HEK293 (cell line): ENCODE measurements around the gene CTSZ.

Source experiments
- CTCF ChIA-PET: fragments of 350-600 bp; formaldehyde crosslinking; extraction: SDS; loops from one replicate; lab custom pipeline; 2021; ENCODE audit warnings: antibody characterized with exemption; lab: Yijun Ruan, JAX
- POLR2A ChIA-PET: fragments of 300-600 bp; formaldehyde crosslinking; extraction: SDS; loops from one replicate; lab custom pipeline; 2020; ENCODE audit warnings: antibody characterized with exemption, inconsistent platforms; lab: Yijun Ruan, JAX
- H3K27ac ChIP-seq: fragments of 200-500 bp; sonication (Bioruptor generic); 2 replicates; pipeline ENCODE4 v1.5.1; 2014; ENCODE audit warnings: low read depth, low read length, control low read depth, inconsistent platforms; ENCODE audit errors: extremely low read depth
- H3K36me3 ChIP-seq, 2 experiments: fragments of 200-500 bp in 1 of 2; sonication (Bioruptor generic) in 1 of 2; 1 replicate in 1 of 2; 2 replicates in 1 of 2; pipeline ENCODE4 v1.5.1; 2014 to 2017; ENCODE audit warnings: inconsistent platforms in 2 of 2, low read length in 2 of 2; ENCODE audit not compliant: control insufficient read depth in 2 of 2, insufficient read depth in 1 of 2
- H3K4me1 ChIP-seq: fragments of 200-500 bp; sonication (Bioruptor generic); 2 replicates; pipeline ENCODE4 v1.5.1; 2014; ENCODE audit warnings: mild to moderate bottlenecking, low read length, inconsistent platforms; ENCODE audit not compliant: control insufficient read depth, insufficient read depth
- H3K4me3 ChIP-seq: 2 replicates; pipeline ENCODE4 v1.5.1; 2011; ENCODE audit warnings: low read depth, mild to moderate bottlenecking, control low read depth, low read length, moderate library complexity
- H3K9me3 ChIP-seq: fragments of 200-500 bp; sonication (Bioruptor generic); 2 replicates; pipeline ENCODE4 v1.5.1; 2014; ENCODE audit warnings: low read depth, low read length, inconsistent platforms; ENCODE audit not compliant: control insufficient read depth, insufficient read depth
- OSR2 ChIP-seq: fragments of 450-650 bp; formaldehyde crosslinking; IDR thresholded peaks from 2 replicates; pipeline ENCODE4 v1.5.1; 2016; ENCODE audit warnings: missing biosample characterization, missing genetic modification characterization
- PATZ1 ChIP-seq: fragments of 450-650 bp; formaldehyde crosslinking; IDR thresholded peaks from 2 replicates; pipeline ENCODE4 v1.5.1; 2016; ENCODE audit warnings: missing biosample characterization, missing genetic modification characterization
- RBAK ChIP-seq: fragments of 450-650 bp; formaldehyde crosslinking; IDR thresholded peaks from 2 replicates; pipeline ENCODE4 v1.5.1; 2016; ENCODE audit warnings: missing biosample characterization, missing genetic modification characterization
- REPIN1 ChIP-seq: fragments of 450-650 bp; formaldehyde crosslinking; IDR thresholded peaks from 2 replicates; pipeline ENCODE4 v1.5.1; 2017; ENCODE audit warnings: missing biosample characterization, missing genetic modification characterization, low read depth
- SALL2 ChIP-seq: fragments of 450-650 bp; formaldehyde crosslinking; IDR thresholded peaks from 2 replicates; pipeline ENCODE4 v1.5.0; 2017; ENCODE audit warnings: missing biosample characterization, mild to moderate bottlenecking, missing genetic modification characterization, borderline replicate concordance
- SCRT2 ChIP-seq: fragments of 450-650 bp; formaldehyde crosslinking; IDR thresholded peaks from 2 replicates; pipeline ENCODE4 v1.5.1; 2016; ENCODE audit warnings: missing biosample characterization, missing genetic modification characterization
- ZIC2 ChIP-seq: fragments of 450-650 bp; formaldehyde crosslinking; IDR thresholded peaks from 2 replicates; pipeline ENCODE4 v1.5.1; 2016; ENCODE audit warnings: missing biosample characterization, missing genetic modification characterization
- ZNF174 ChIP-seq: fragments of 450-650 bp; formaldehyde crosslinking; IDR thresholded peaks from 2 replicates; pipeline ENCODE4 v1.5.0; 2017; ENCODE audit warnings: missing biosample characterization, mild to moderate bottlenecking, missing genetic modification characterization
- ZNF175 ChIP-seq: fragments of 450-650 bp; formaldehyde crosslinking; IDR thresholded peaks from 2 replicates; pipeline ENCODE4 v1.5.1; 2016; ENCODE audit warnings: missing biosample characterization, missing genetic modification characterization
- ZNF248 ChIP-seq: fragments of 450-650 bp; formaldehyde crosslinking; IDR thresholded peaks from 2 replicates; pipeline ENCODE4 v1.5.1; 2017; ENCODE audit warnings: missing biosample characterization, missing genetic modification characterization
- ZNF274 ChIP-seq, 2 experiments: fragments of 200-500 bp in 1 of 2; fragments of 450-650 bp in 1 of 2; sonication (Bioruptor generic) in 1 of 2; formaldehyde crosslinking in 1 of 2; IDR thresholded peaks; 2 replicates each; pipeline versions ENCODE4 v1.5.1 to v1.6.1; 2014 to 2016; ENCODE audit warnings: borderline replicate concordance in 1 of 2, inconsistent platforms in 1 of 2, low read length in 1 of 2, missing biosample characterization in 1 of 2, missing genetic modification characterization in 1 of 2
- ZNF302 ChIP-seq: fragments of 450-650 bp; formaldehyde crosslinking; IDR thresholded peaks from 2 replicates; pipeline ENCODE4 v1.5.1; 2016; ENCODE audit warnings: missing biosample characterization, missing genetic modification characterization, low read depth
- ZNF324 ChIP-seq: fragments of 450-650 bp; formaldehyde crosslinking; IDR thresholded peaks from 2 replicates; pipeline ENCODE4 v1.5.1; 2016; ENCODE audit warnings: missing biosample characterization, missing genetic modification characterization
- ZNF335 ChIP-seq: fragments of 450-650 bp; formaldehyde crosslinking; conservative IDR thresholded peaks from 2 replicates; pipeline ENCODE4 v1.5.1; 2016; ENCODE audit warnings: missing biosample characterization, missing genetic modification characterization
- ZNF366 ChIP-seq: fragments of 450-650 bp; formaldehyde crosslinking; conservative IDR thresholded peaks from 2 replicates; pipeline ENCODE4 v1.5.1; 2016; ENCODE audit warnings: missing biosample characterization, missing genetic modification characterization
- ZNF404 ChIP-seq: fragments of 450-650 bp; formaldehyde crosslinking; IDR thresholded peaks from 2 replicates; pipeline ENCODE4 v1.5.1; 2017; ENCODE audit warnings: missing biosample characterization, missing genetic modification characterization
- ZNF610 ChIP-seq: fragments of 450-650 bp; formaldehyde crosslinking; IDR thresholded peaks from 2 replicates; pipeline ENCODE4 v1.5.1; 2016; ENCODE audit warnings: missing biosample characterization, missing genetic modification characterization, borderline replicate concordance
- ZNF621 ChIP-seq: fragments of 450-650 bp; formaldehyde crosslinking; IDR thresholded peaks from 2 replicates; pipeline ENCODE4 v1.5.1; 2017; ENCODE audit warnings: missing biosample characterization, missing genetic modification characterization
- ZNF776 ChIP-seq: fragments of 450-650 bp; formaldehyde crosslinking; IDR thresholded peaks from 2 replicates; pipeline ENCODE4 v1.5.0; 2017; ENCODE audit warnings: missing biosample characterization, missing genetic modification characterization, borderline replicate concordance
- ZSCAN16 ChIP-seq: fragments of 450-650 bp; formaldehyde crosslinking; IDR thresholded peaks from 2 replicates; pipeline ENCODE4 v1.5.1; 2016; ENCODE audit warnings: missing biosample characterization, missing genetic modification characterization
- TF ChIP-seq, protein P1 (sequence below): fragments of 450-650 bp; formaldehyde crosslinking; IDR thresholded peaks from 2 replicates; pipeline ENCODE4 v1.5.1; 2016; ENCODE audit warnings: missing biosample characterization, missing genetic modification characterization
- TF ChIP-seq, protein P2 (sequence below): fragments of 450-650 bp; formaldehyde crosslinking; IDR thresholded peaks from 2 replicates; pipeline ENCODE4 v1.5.1; 2016; ENCODE audit warnings: missing biosample characterization, missing genetic modification characterization, borderline replicate concordance
- TF ChIP-seq, protein P3 (sequence below): fragments of 450-650 bp; formaldehyde crosslinking; IDR thresholded peaks from 2 replicates; pipeline ENCODE4 v1.5.1; 2017; ENCODE audit warnings: missing biosample characterization, missing genetic modification characterization

CTSZ gene

GRCh38 chr20:59046862-59047261, 39.8 kb upstream of the CTSZ start:
- Histone ChIP-seq H3K27ac (no peak overlapping the region), H3K4me3 (no peak overlapping the region), H3K36me3 (no peaks in the 10 kb centered on the region), H3K9me3 (no peaks in the 10 kb centered on the region)
- POLR2A ChIA-PET, result no interaction called here
- peak; percentile 77 for TF ChIP-seq ZNF366
- no peak for TF ChIP-seq OSR2 (tag by site-specific recombination)
- TF ChIP-seq, all 188 proteins: peak for 1
- CTCF ChIA-PET, result no interaction called here
- peaks cover 2% of the 10 kb centered on the region; the same call in 1 of the 2 replicates for H3K4me1 ChIP-seq

DNA sequence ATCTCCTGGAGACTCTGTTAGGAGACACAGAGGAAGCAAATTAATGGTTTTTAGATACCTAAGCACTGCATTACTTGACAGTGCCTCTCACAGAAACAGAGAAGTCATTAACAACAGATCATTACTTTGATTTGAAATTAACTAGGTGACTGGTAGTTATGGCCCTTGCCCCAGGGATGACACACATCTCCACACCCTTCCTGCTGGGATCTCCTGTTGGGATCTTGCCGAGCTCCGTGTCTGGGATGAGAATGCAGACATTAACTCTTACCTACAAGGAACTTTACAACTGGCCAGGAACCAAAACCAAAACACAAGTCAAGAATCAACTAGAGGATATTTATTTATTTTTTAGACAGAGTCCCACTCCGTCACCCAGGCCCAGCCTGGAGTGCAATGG, 37.7 kb upstream of the CTSZ start:
- POLR2A ChIA-PET, result no interaction called here
- CTCF ChIA-PET, result no interaction called here
- Histone ChIP-seq H3K4me1 (peaks cover 2% of the 10 kb centered on the region; the same call in 1 of the 2 replicates), H3K36me3 (peaks cover 0 to 15% of the 10 kb centered on the region in 2 experiments; a peak in 1 of 3 replicates), H3K9me3 (no peaks in the 10 kb centered on the region), H3K4me3 (no peak overlapping the region), H3K27ac (no peak overlapping the region)
- TF ChIP-seq ZNF302 (tag by site-specific recombination), result no peak
- TF ChIP-seq ZNF175 (tag by site-specific recombination), result no peak
- TF ChIP-seq ZNF324, result no peak
- TF ChIP-seq RBAK (tag by site-specific recombination), result no peak
- no peak for TF ChIP-seq REPIN1
- no peak for TF ChIP-seq ZNF404 (tag by site-specific recombination)
- TF ChIP-seq SALL2 (tag by site-specific recombination), result no peak
- no peak for TF ChIP-seq ZNF366
- TF ChIP-seq, protein P1, sequence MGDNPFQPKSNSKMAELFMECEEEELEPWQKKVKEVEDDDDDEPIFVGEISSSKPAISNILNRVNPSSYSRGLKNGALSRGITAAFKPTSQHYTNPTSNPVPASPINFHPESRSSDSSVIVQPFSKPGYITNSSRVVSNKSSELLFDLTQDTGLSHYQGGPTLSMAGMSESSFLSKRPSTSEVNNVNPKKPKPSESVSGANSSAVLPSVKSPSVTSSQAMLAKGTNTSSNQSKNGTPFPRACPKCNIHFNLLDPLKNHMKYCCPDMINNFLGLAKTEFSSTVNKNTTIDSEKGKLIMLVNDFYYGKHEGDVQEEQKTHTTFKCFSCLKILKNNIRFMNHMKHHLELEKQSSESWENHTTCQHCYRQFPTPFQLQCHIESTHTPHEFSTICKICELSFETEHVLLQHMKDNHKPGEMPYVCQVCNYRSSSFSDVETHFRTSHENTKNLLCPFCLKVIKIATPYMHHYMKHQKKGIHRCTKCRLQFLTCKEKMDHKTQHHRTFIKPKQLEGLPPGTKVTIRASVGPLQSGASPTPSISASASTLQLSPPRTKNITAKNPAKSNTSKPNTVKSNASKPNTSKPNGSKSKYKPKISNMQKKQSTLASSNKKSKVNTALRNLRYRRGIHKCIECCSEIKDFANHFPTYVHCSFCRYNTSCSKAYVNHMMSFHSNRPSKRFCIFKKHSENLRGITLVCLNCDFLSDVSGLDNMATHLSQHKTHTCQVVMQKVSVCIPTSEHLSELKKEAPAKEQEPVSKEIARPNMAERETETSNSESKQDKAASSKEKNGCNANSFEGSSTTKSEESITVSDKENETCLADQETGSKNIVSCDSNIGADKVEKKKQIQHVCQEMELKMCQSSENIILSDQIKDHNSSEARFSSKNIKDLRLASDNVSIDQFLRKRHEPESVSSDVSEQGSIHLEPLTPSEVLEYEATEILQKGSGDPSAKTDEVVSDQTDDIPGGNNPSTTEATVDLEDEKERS, result no peak
- no peak for TF ChIP-seq ZNF776 (tag by site-specific recombination)
- TF ChIP-seq ZNF174, result no peak
- no peak for TF ChIP-seq ZNF610 (tag by site-specific recombination)
- TF ChIP-seq ZNF248 (tag by site-specific recombination), result no peak
- TF ChIP-seq ZNF274 (IDR thresholded peaks at IDR 0.05; ENCODE audit: low read length), result no peak
- TF ChIP-seq ZNF274 (tag by site-specific recombination; IDR thresholded peaks at IDR 0.05; ENCODE audit: borderline replicate concordance), result no peak
- no peak for TF ChIP-seq PATZ1 (tag by site-specific recombination)
- no peak for TF ChIP-seq SCRT2 (tag by site-specific recombination)

GRCh38 chr20:59044295-59044694, 37.2 kb upstream of the CTSZ start:
- Histone ChIP-seq H3K4me3 (no peak overlapping the region), H3K36me3 (peaks cover 0 to 17% of the 10 kb centered on the region in 2 experiments; a peak in 1 of 3 replicates), H3K27ac (no peak overlapping the region), H3K9me3 (no peaks in the 10 kb centered on the region), H3K4me1 (peaks cover 2% of the 10 kb centered on the region; the same call in 1 of the 2 replicates)
- POLR2A ChIA-PET, result no interaction called here
- CTCF ChIA-PET, result no interaction called here
- TF ChIP-seq ZIC2 (tag by site-specific recombination) (no peak), ZNF621 (tag by site-specific recombination) (no peak), ZSCAN16 (no peak), ZNF335 (tag by site-specific recombination) (no peak)
- TF ChIP-seq, protein P2, sequence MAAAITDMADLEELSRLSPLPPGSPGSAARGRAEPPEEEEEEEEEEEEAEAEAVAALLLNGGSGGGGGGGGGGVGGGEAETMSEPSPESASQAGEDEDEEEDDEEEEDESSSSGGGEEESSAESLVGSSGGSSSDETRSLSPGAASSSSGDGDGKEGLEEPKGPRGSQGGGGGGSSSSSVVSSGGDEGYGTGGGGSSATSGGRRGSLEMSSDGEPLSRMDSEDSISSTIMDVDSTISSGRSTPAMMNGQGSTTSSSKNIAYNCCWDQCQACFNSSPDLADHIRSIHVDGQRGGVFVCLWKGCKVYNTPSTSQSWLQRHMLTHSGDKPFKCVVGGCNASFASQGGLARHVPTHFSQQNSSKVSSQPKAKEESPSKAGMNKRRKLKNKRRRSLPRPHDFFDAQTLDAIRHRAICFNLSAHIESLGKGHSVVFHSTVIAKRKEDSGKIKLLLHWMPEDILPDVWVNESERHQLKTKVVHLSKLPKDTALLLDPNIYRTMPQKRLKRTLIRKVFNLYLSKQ (tag by site-specific recombination), result no peak
- TF ChIP-seq, protein P3, sequence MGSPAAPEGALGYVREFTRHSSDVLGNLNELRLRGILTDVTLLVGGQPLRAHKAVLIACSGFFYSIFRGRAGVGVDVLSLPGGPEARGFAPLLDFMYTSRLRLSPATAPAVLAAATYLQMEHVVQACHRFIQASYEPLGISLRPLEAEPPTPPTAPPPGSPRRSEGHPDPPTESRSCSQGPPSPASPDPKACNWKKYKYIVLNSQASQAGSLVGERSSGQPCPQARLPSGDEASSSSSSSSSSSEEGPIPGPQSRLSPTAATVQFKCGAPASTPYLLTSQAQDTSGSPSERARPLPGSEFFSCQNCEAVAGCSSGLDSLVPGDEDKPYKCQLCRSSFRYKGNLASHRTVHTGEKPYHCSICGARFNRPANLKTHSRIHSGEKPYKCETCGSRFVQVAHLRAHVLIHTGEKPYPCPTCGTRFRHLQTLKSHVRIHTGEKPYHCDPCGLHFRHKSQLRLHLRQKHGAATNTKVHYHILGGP (tag by site-specific recombination), result no peak
